K562 (cell line): ENCODE results near the gene MEAF6. TPM values are rescaled to one million over a fixed set of nuclear protein-coding genes. Genes with fewer than 3 reads are reported as not detected.

Experiments
- ELF1 ChIP-seq: fragments of 200-800 bp; sonication (Bioruptor generic); IDR thresholded peaks from 2 replicates; pipeline ENCODE4 v1.6.1; 2016; ENCODE audit warnings: missing genetic modification characterization, missing compliant biosample characterization
- EP400 ChIP-seq: fragments of 450-650 bp; IDR thresholded peaks from 2 replicates; pipeline ENCODE4 v1.6.1; 2017; ENCODE audit warnings: antibody characterized with exemption, mild to moderate bottlenecking, moderate library complexity
- GTF2F1 ChIP-seq: IDR thresholded peaks from 2 replicates; pipeline ENCODE4 v1.6.1; 2011; ENCODE audit warnings: low read depth, low read length, improper control_type of control experiment
- MYBL2 ChIP-seq, 2 experiments: fragments of 450-650 bp in 1 of 2; sonication (generic) in 1 of 2; formaldehyde crosslinking in 1 of 2; IDR thresholded peaks; 2 replicates each; pipeline versions ENCODE4 v1.6.1 to v1.8.1; 2017 to 2022; ENCODE audit warnings: borderline replicate concordance in 1 of 2, inconsistent platforms in 1 of 2, low read depth in 1 of 2, mild to moderate bottlenecking in 1 of 2, missing genetic modification reagents in 1 of 2, moderate library complexity in 1 of 2
- RBFOX2 ChIP-seq: fragments of 200-400 bp; formaldehyde crosslinking; IDR thresholded peaks from 2 replicates; pipeline ENCODE4 v1.6.1; 2017; ENCODE audit warnings: low read depth, mild to moderate bottlenecking, low read length, moderate library complexity
- RBM15 ChIP-seq: fragments of 200-400 bp; formaldehyde crosslinking; IDR thresholded peaks from 2 replicates; pipeline ENCODE4 v1.6.1; 2018; ENCODE audit warnings: mild to moderate bottlenecking, low read length, moderate library complexity; ENCODE audit not compliant: insufficient read depth
- SIN3A ChIP-seq, 2 experiments: fragments of 150-350 bp in 1 of 2; IDR thresholded peaks; 2 replicates each; pipeline ENCODE4 v1.6.1; 2011 to 2016; ENCODE audit warnings: borderline replicate concordance in 2 of 2, low read depth in 2 of 2, low read length in 2 of 2, mild to moderate bottlenecking in 2 of 2, moderate library complexity in 2 of 2; ENCODE audit not compliant: control insufficient read depth in 1 of 2
- SMAD3 ChIP-seq: fragments of 450-650 bp; formaldehyde crosslinking; conservative IDR thresholded peaks from 2 replicates; pipeline ENCODE4 v1.4.0; 2020; ENCODE audit warnings: mild to moderate bottlenecking
- SMC3 ChIP-seq: conservative IDR thresholded peaks from 2 replicates; pipeline ENCODE4 v1.6.1; 2011; ENCODE audit warnings: low read depth, low read length, improper control_type of control experiment; ENCODE audit not compliant: insufficient read depth
- TBP ChIP-seq: optimal IDR thresholded peaks from 2 replicates; pipeline ENCODE3; 2011; ENCODE audit warnings: low read depth, low read length, improper control_type of control experiment
- TEAD2 ChIP-seq: fragments of 450-650 bp; IDR thresholded peaks from 2 replicates; pipeline ENCODE4 v1.6.1; 2016; ENCODE audit warnings: missing genetic modification characterization, control low read depth, missing compliant biosample characterization
- ZNF561 ChIP-seq: fragments of 450-650 bp; formaldehyde crosslinking; conservative IDR thresholded peaks from 2 replicates; pipeline ENCODE4 v1.4.0; 2020; ENCODE audit warnings: mild to moderate bottlenecking, moderate library complexity
- ZNF778 ChIP-seq: fragments of 450-650 bp; formaldehyde crosslinking; IDR thresholded peaks from 2 replicates; pipeline ENCODE4 v1.4.0; 2020; ENCODE audit warnings: mild to moderate bottlenecking, moderate library complexity
- polyA plus RNA-seq, 8 experiments: library from polyadenylated mRNA; depleted of rRNA in 4 of 8; stranded (reverse) in 5 of 8; unstranded in 3 of 8; fragments of >200 nt; fragmentation: Nextera tagmentation in 2 of 8; fragmentation: Illumina TruSeq in 1 of 8; extraction: Ambion mirVana in 2 of 8; extraction: Trizol in 1 of 8; gene quantifications; 2 replicates each; pipeline versions ENCODE4 v1.2.1 to v1.2.3, GENCODE V29; 2011 to 2014; ENCODE audit warnings: inconsistent platforms in 1 of 8, missing spikeins in 1 of 8
- total RNA-seq, 7 experiments: library from RNA; depleted of rRNA in 6 of 7; stranded (reverse); fragments of >200 nt in 6 of 7; fragmentation: Illumina TruSeq in 2 of 7; extraction: Trizol in 2 of 7; gene quantifications; 2 replicates each; pipeline versions ENCODE4 v1.2.1 to v1.2.3, GENCODE V29; 2011 to 2021; ENCODE audit warnings: low replicate concordance in 1 of 7
- TF ChIP-seq, protein P1 (sequence below): conservative IDR thresholded peaks from 2 replicates; pipeline ENCODE4 v1.6.1; 2011; ENCODE audit warnings: low read depth, mild to moderate bottlenecking, low read length; ENCODE audit not compliant: control insufficient read depth
- TF ChIP-seq, protein P2 (sequence below): sonication (generic); formaldehyde crosslinking; IDR thresholded peaks from 2 replicates; pipeline ENCODE4 v1.8.0; 2022; ENCODE audit warnings: mild to moderate bottlenecking, missing genetic modification reagents
- TF ChIP-seq, protein P3 (sequence below): fragments of 250-450 bp; sonication (Bioruptor Pico); IDR thresholded peaks from 2 replicates; pipeline ENCODE4 v1.4.0; 2020
- TF ChIP-seq, protein P4 (sequence below): fragments of 200-400 bp; formaldehyde crosslinking; IDR thresholded peaks from 2 replicates; pipeline ENCODE4 v1.6.1; 2017; ENCODE audit warnings: mild to moderate bottlenecking, low read depth, low read length, moderate library complexity
- TF ChIP-seq, protein P5 (sequence below): sonication (generic); formaldehyde crosslinking; IDR thresholded peaks from 2 replicates; pipeline ENCODE4 v1.8.1; 2023; ENCODE audit warnings: mild to moderate bottlenecking, missing genetic modification reagents, moderate library complexity

The MEAF6 gene
- total and polyA plus RNA-seq, 9 of the 15 experiments (the other 6 are each of a cell fraction or from before 2014, with no cell fraction given): 55.0 to 151 (median 92.3) TPM

DNA sequence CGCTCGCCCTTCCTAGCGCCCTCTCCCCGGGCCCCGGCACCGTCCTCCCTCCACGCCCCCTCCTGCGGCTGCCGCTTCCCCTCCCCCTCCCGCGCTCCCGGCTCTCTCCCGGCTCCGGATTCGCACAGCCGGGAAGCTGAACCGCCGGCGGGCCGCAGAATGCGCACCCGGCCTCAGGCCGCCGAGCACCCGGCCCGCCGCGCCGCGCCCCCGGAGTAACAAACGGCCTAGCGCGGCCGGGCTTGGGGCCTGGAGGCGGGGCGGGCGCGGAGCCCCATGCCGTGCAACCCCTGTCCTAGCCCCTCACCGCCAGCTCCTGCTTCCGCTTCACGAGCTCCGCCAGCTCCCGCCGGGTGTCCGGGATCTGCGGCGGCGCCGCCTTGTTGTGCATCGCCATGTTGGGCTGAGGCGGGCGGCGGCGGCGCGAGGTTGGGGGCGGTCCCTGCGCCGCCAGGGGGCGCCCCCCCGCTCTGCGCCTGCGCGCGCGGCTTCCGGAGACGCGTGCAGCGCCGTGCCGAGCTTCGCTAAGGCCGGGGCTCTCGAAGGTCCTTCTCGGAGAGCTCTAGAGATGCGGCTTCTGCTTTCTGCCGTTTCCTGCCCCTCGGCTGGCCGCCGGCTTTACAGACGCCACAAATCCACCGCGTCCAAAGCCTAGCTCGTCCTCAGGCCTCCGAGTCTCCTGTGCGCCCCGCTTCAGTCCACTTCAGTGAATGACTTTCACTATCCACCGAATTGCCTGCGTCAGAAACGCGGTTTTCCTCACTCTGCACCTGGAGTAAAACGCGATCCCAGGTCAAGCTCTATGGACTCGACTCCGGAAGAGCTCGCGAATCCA lies at the start of gene MEAF6 (continued):
- peak; percentile 60 to 86; a peak in 2 of 4 replicates for TF ChIP-seq SIN3A (IDR thresholded peaks at IDR 0.05; ENCODE audit: borderline replicate concordance in 2 of 2, control insufficient read depth in 1 of 2, low read depth in 2 of 2, low read length in 2 of 2)
- peak; percentile 75; the same call in 1 of the 2 replicates for TF ChIP-seq GTF2F1
- TF ChIP-seq SMC3: peak; percentile 36; the same call in 1 of the 2 replicates
- TF ChIP-seq ZNF561: no peak
- TF ChIP-seq MYBL2 (IDR thresholded peaks at IDR 0.05; ENCODE audit: low read depth): no peak
- TF ChIP-seq MYBL2 (CRISPR knock-in tag; IDR thresholded peaks at IDR 0.05; ENCODE audit: borderline replicate concordance): no peak
- TF ChIP-seq EP400: peak; percentile 87
- TF ChIP-seq, protein P1, sequence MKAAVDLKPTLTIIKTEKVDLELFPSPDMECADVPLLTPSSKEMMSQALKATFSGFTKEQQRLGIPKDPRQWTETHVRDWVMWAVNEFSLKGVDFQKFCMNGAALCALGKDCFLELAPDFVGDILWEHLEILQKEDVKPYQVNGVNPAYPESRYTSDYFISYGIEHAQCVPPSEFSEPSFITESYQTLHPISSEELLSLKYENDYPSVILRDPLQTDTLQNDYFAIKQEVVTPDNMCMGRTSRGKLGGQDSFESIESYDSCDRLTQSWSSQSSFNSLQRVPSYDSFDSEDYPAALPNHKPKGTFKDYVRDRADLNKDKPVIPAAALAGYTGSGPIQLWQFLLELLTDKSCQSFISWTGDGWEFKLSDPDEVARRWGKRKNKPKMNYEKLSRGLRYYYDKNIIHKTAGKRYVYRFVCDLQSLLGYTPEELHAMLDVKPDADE: peak; percentile 80; the same call in 1 of the 2 replicates
- TF ChIP-seq, protein P2, sequence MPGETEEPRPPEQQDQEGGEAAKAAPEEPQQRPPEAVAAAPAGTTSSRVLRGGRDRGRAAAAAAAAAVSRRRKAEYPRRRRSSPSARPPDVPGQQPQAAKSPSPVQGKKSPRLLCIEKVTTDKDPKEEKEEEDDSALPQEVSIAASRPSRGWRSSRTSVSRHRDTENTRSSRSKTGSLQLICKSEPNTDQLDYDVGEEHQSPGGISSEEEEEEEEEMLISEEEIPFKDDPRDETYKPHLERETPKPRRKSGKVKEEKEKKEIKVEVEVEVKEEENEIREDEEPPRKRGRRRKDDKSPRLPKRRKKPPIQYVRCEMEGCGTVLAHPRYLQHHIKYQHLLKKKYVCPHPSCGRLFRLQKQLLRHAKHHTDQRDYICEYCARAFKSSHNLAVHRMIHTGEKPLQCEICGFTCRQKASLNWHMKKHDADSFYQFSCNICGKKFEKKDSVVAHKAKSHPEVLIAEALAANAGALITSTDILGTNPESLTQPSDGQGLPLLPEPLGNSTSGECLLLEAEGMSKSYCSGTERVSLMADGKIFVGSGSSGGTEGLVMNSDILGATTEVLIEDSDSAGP (CRISPR knock-in tag): no peak
- TF ChIP-seq, protein P3, sequence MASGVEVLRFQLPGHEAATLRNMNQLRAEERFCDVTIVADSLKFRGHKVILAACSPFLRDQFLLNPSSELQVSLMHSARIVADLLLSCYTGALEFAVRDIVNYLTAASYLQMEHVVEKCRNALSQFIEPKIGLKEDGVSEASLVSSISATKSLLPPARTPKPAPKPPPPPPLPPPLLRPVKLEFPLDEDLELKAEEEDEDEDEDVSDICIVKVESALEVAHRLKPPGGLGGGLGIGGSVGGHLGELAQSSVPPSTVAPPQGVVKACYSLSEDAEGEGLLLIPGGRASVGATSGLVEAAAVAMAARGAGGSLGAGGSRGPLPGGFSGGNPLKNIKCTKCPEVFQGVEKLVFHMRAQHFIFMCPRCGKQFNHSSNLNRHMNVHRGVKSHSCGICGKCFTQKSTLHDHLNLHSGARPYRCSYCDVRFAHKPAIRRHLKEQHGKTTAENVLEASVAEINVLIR: 0 out of 2 replicates have a peak, but pooled peaks have one; percentile 45
- TF ChIP-seq TBP: peak; percentile 68
- peak; percentile 99 for TF ChIP-seq RBFOX2
- peak; percentile 82 for TF ChIP-seq ELF1
- TF ChIP-seq, protein P4, sequence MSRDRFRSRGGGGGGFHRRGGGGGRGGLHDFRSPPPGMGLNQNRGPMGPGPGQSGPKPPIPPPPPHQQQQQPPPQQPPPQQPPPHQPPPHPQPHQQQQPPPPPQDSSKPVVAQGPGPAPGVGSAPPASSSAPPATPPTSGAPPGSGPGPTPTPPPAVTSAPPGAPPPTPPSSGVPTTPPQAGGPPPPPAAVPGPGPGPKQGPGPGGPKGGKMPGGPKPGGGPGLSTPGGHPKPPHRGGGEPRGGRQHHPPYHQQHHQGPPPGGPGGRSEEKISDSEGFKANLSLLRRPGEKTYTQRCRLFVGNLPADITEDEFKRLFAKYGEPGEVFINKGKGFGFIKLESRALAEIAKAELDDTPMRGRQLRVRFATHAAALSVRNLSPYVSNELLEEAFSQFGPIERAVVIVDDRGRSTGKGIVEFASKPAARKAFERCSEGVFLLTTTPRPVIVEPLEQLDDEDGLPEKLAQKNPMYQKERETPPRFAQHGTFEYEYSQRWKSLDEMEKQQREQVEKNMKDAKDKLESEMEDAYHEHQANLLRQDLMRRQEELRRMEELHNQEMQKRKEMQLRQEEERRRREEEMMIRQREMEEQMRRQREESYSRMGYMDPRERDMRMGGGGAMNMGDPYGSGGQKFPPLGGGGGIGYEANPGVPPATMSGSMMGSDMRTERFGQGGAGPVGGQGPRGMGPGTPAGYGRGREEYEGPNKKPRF: no peak
- no peak for TF ChIP-seq ZNF778
- no peak for TF ChIP-seq RBM15
- TF ChIP-seq, protein P5, sequence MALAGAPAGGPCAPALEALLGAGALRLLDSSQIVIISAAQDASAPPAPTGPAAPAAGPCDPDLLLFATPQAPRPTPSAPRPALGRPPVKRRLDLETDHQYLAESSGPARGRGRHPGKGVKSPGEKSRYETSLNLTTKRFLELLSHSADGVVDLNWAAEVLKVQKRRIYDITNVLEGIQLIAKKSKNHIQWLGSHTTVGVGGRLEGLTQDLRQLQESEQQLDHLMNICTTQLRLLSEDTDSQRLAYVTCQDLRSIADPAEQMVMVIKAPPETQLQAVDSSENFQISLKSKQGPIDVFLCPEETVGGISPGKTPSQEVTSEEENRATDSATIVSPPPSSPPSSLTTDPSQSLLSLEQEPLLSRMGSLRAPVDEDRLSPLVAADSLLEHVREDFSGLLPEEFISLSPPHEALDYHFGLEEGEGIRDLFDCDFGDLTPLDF: peak; percentile 32; the same call in 1 of the 2 replicates
- TF ChIP-seq SMAD3: no peak
- TF ChIP-seq TEAD2 (tag): no peak
